HepG2 (cell line): ENCODE results near the gene ZFHX3. TPM values are rescaled to one million over a fixed set of nuclear protein-coding genes. Genes with fewer than 3 reads are reported as not detected.

Experiments used
- ARID2 ChIP-seq: sonication (generic); formaldehyde crosslinking; IDR thresholded peaks from 2 replicates; pipeline ENCODE4 v1.8.1; 2022; ENCODE audit warnings: mild to moderate bottlenecking, missing genetic modification reagents, borderline replicate concordance
- ATAD3A ChIP-seq: sonication (generic); formaldehyde crosslinking; IDR thresholded peaks from 2 replicates; pipeline ENCODE4 v1.4.0; 2020; ENCODE audit warnings: missing genetic modification reagents
- CBX2 ChIP-seq, 2 experiments: fragments of 200-600 bp in 1 of 2; sonication (generic); formaldehyde crosslinking in 1 of 2; IDR thresholded peaks; 2 replicates each; pipeline versions ENCODE4 v1.7.0 to v1.8.1; 2018 to 2022; ENCODE audit warnings: low read depth in 2 of 2, low read length in 1 of 2, mild to moderate bottlenecking in 1 of 2, missing genetic modification reagents in 1 of 2
- CBX5 ChIP-seq: sonication (generic); formaldehyde crosslinking; IDR thresholded peaks from 2 replicates; pipeline ENCODE4 v1.4.0; 2020; ENCODE audit warnings: missing genetic modification reagents, borderline replicate concordance
- FOXK2 ChIP-seq: fragments of 450-650 bp; IDR thresholded peaks from 2 replicates; pipeline ENCODE4 v1.6.1; 2016
- HNF1B ChIP-seq: sonication (generic); formaldehyde crosslinking; IDR thresholded peaks from 2 replicates; pipeline ENCODE4 v1.5.1; 2020; ENCODE audit warnings: mild to moderate bottlenecking, moderate library complexity, missing genetic modification reagents
- MEIS1 ChIP-seq: sonication (generic); formaldehyde crosslinking; IDR thresholded peaks from 2 replicates; pipeline ENCODE4 v1.9.0; 2021; ENCODE audit warnings: mild to moderate bottlenecking, missing genetic modification reagents, moderate library complexity, borderline replicate concordance
- PRDM4 ChIP-seq: sonication (generic); formaldehyde crosslinking; IDR thresholded peaks from 2 replicates; pipeline ENCODE4 v1.9.0; 2021; ENCODE audit warnings: missing genetic modification reagents, borderline replicate concordance
- SIX1 ChIP-seq: sonication (generic); formaldehyde crosslinking; IDR thresholded peaks from 2 replicates; pipeline ENCODE4 v1.4.0; 2020; ENCODE audit warnings: missing genetic modification reagents, borderline replicate concordance
- SMAD9 ChIP-seq: sonication (generic); formaldehyde crosslinking; IDR thresholded peaks from 2 replicates; pipeline ENCODE4 v1.5.1; 2020; ENCODE audit warnings: mild to moderate bottlenecking, missing genetic modification reagents
- ZBTB49 ChIP-seq: sonication (generic); formaldehyde crosslinking; IDR thresholded peaks from 2 replicates; pipeline ENCODE4 v1.4.0; 2020; ENCODE audit warnings: missing genetic modification reagents, borderline replicate concordance
- ZFP1 ChIP-seq: IDR thresholded peaks from 2 replicates; pipeline ENCODE4 v1.6.1; 2016
- ZIK1 ChIP-seq: sonication (generic); formaldehyde crosslinking; IDR thresholded peaks from 2 replicates; pipeline ENCODE4 v1.5.0; 2020; ENCODE audit warnings: mild to moderate bottlenecking, low read depth, missing genetic modification reagents, borderline replicate concordance
- ZNF431 ChIP-seq: sonication (generic); formaldehyde crosslinking; IDR thresholded peaks from 2 replicates; pipeline ENCODE4 v1.9.0; 2022; ENCODE audit warnings: missing genetic modification reagents, low read depth, mild to moderate bottlenecking, borderline replicate concordance
- ZNF569 ChIP-seq: sonication (generic); formaldehyde crosslinking; IDR thresholded peaks from 2 replicates; pipeline ENCODE4 v1.5.0; 2020; ENCODE audit warnings: mild to moderate bottlenecking, missing genetic modification reagents, moderate library complexity, borderline replicate concordance
- ZNF766 ChIP-seq: sonication (generic); formaldehyde crosslinking; IDR thresholded peaks from 2 replicates; pipeline ENCODE4 v1.5.0; 2020; ENCODE audit warnings: missing genetic modification reagents, borderline replicate concordance
- ZNF770 ChIP-seq: sonication (generic); formaldehyde crosslinking; IDR thresholded peaks from 2 replicates; pipeline ENCODE4 v1.5.0; 2020; ENCODE audit warnings: mild to moderate bottlenecking, missing genetic modification reagents
- ZNF883 ChIP-seq: sonication (generic); formaldehyde crosslinking; IDR thresholded peaks from 2 replicates; pipeline ENCODE4 v1.5.1; 2020; ENCODE audit warnings: mild to moderate bottlenecking, missing genetic modification reagents; ENCODE audit errors: not compliant biosample characterization
- polyA plus RNA-seq, 8 experiments: library from polyadenylated mRNA; depleted of rRNA in 3 of 8; stranded (reverse) in 7 of 8; unstranded in 1 of 8; fragments of >200 nt; fragmentation: Illumina TruSeq in 4 of 8; extraction: Trizol in 4 of 8; gene quantifications; 2 replicates each; pipeline versions ENCODE4 v1.2.1 to v1.2.3, GENCODE V29; 2011 to 2016; ENCODE audit warnings: low read depth in 4 of 8, missing spikeins in 1 of 8, mixed read lengths in 1 of 8; ENCODE audit not compliant: insufficient read depth in 1 of 8
- total RNA-seq, 5 experiments: library from RNA; depleted of rRNA; stranded (reverse); fragments of >200 nt; fragmentation: Illumina TruSeq; extraction: Trizol; gene quantifications; 2 replicates each; pipeline ENCODE4 v1.2.3, GENCODE V29; 2016; ENCODE audit warnings: low read depth in 1 of 5

Gene ZFHX3
- total and polyA plus RNA-seq, 2 of the 13 experiments (the other 11 are each of a cell fraction or from before 2014, with no cell fraction given) = 5.0 to 6.0 TPM

GRCh38 chr16:72877374-72878028 is 170.4 kb downstream of the ZFHX3 start (continued):
- TF ChIP-seq CBX5 (CRISPR knock-in tag) (peak; percentile 9; the same call in 1 of the 2 replicates), SMAD9 (CRISPR knock-in tag) (no peak), ZBTB49 (CRISPR knock-in tag) (no peak), ZNF569 (CRISPR knock-in tag) (no peak), ZNF766 (CRISPR knock-in tag) (no peak; the same call in 1 of the 2 replicates), PRDM4 (no peak), ATAD3A (CRISPR knock-in tag) (no peak), HNF1B (peak; percentile 59; the same call in 1 of the 2 replicates), ZFP1 (CRISPR knock-in tag) (peak; percentile 60; the same call in 1 of the 2 replicates), ARID2 (CRISPR knock-in tag) (peak; percentile 61; the same call in 1 of the 2 replicates), CBX2 (IDR thresholded peaks at IDR 0.05; ENCODE audit: low read depth, low read length) (no peak), CBX2 (CRISPR knock-in tag; IDR thresholded peaks at IDR 0.05; ENCODE audit: low read depth) (no peak), FOXK2 (peak; percentile 94), ZNF883 (CRISPR knock-in tag) (no peak), MEIS1 (no peak), ZNF770 (CRISPR knock-in tag) (peak; percentile 98), ZIK1 (CRISPR knock-in tag) (no peak), SIX1 (CRISPR knock-in tag) (peak; percentile 74; the same call in 1 of the 2 replicates), ZNF431 (CRISPR knock-in tag) (no peak)
